Parathyroid adenoma (tissue), 2 donors: Measurements from ENCODE around the gene TTC1.
A peak's percentile ranks its signal among the peaks of the same experiment; 100 is the strongest.
"Not testable (repeated sequence)": the region's sequence is repeated elsewhere in the genome, so short reads cannot be mapped to it uniquely, and the experiment has no call there.

Source experiments
- H2AFZ ChIP-seq: fragments of 300-600 bp; sonication (generic); one replicate; pipeline ENCODE4 v1.7.0; 2017; ENCODE audit warnings: antibody characterized with exemption, mild to moderate bottlenecking
- H3K27ac ChIP-seq: fragments of 300-600 bp; sonication (generic); one replicate; pipeline ENCODE4 v1.7.0; 2017
- H3K27me3 ChIP-seq: fragments of 300-600 bp; sonication (generic); one replicate; pipeline ENCODE4 v1.7.0; 2017; ENCODE audit warnings: low read length; ENCODE audit not compliant: control insufficient read depth, insufficient read depth
- H3K36me3 ChIP-seq: fragments of 300-600 bp; sonication (generic); one replicate; pipeline ENCODE4 v1.7.0; 2017; ENCODE audit warnings: low read length; ENCODE audit not compliant: control insufficient read depth, insufficient read depth
- H3K4me1 ChIP-seq: fragments of 300-600 bp; sonication (generic); one replicate; pipeline ENCODE4 v1.7.0; 2017; ENCODE audit warnings: control low read depth
- H3K4me2 ChIP-seq: fragments of 300-600 bp; sonication (generic); one replicate; pipeline ENCODE4 v1.7.0; 2017; ENCODE audit warnings: low read length
- H3K4me3 ChIP-seq: fragments of 300-600 bp; sonication (generic); one replicate; pipeline ENCODE4 v1.7.0; 2017; ENCODE audit warnings: low read depth, low read length
- H3K79me2 ChIP-seq: fragments of 300-600 bp; sonication (generic); one replicate; pipeline ENCODE4 v1.7.0; 2017; ENCODE audit warnings: control low read depth
- H3K9ac ChIP-seq: fragments of 300-600 bp; sonication (generic); one replicate; pipeline ENCODE4 v1.7.0; 2017; ENCODE audit warnings: mild to moderate bottlenecking
- H3K9me3 ChIP-seq: fragments of 300-600 bp; sonication (generic); one replicate; pipeline ENCODE4 v1.7.0; 2017; ENCODE audit warnings: low read length; ENCODE audit not compliant: control insufficient read depth
- CTCF ChIP-seq: fragments of 300-600 bp; sonication (generic); IDR thresholded peaks from one replicate; pipeline ENCODE4 v1.7.0; 2017; ENCODE audit warnings: antibody characterized with exemption, mild to moderate bottlenecking
- donor health status: primary hyperparathyroidism.

Gene TTC1

GRCh38 chr5:160064417-160064810 is 55.5 kb downstream of the TTC1 start:
- Histone ChIP-seq H3K27ac (no peak overlapping the region), H3K4me3 (no peak overlapping the region), H3K27me3 (no peaks in the 10 kb centered on the region), H3K9me3 (no peaks in the 10 kb centered on the region), H3K36me3 (no peaks in the 10 kb centered on the region), H3K79me2 (no peaks in the 10 kb centered on the region), H3K9ac (no peak overlapping the region), H3K4me2 (no peak overlapping the region), H3K4me1 (no peaks in the 10 kb centered on the region), H2AFZ (no peak overlapping the region)
- no peak for TF ChIP-seq CTCF

DNA sequence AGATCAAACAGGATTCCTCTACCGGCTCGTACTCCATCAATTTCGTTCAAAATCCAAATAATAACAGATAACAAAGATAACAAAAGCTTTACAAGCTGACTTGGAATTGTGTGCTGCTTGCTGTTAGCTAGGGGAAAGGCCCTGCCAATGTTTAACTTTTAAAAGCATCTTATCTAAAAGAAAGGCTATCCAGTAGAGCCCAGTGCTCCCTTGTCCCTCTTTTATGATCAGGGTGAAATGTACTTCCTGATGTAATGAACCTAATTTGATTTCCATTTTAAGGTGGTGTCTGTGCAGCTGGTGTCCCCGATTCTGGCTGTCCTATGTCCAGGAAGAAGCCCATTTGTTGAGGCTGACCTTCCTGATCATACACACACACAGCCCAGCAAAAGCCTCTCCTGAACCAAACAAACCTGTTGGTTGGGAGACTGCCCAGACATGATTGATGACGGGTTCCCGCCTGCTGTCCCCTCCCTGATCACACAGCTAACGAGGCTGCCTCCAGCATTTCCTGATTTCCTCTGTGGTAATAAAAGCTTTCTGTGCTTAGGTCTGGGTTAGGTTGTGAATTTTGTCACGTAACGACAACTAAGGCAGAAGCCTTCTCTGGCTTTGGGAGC is 56.2 kb downstream of the TTC1 start:
- Histone ChIP-seq H3K4me1 (no peaks in the 10 kb centered on the region), H3K27me3 (no peaks in the 10 kb centered on the region), H3K9me3 (no peaks in the 10 kb centered on the region), H3K79me2 (no peaks in the 10 kb centered on the region), H2AFZ (no peak overlapping the region), H3K4me2 (no peak overlapping the region), H3K4me3 (no peak overlapping the region), H3K36me3 (no peaks in the 10 kb centered on the region), H3K9ac (no peak overlapping the region), H3K27ac (no peak overlapping the region)
- no peak for TF ChIP-seq CTCF

- H3K4me3 ChIP-seq, H3K27me3 ChIP-seq, H3K9me3 ChIP-seq, H3K4me1 ChIP-seq, H2AFZ ChIP-seq, H3K9ac ChIP-seq, H3K27ac ChIP-seq, H3K79me2 ChIP-seq, H3K36me3 ChIP-seq: not testable (repeated sequence)
- H3K4me2 ChIP-seq: peak overlapping the region; percentile 22
Measured at GRCh38 chr5:160069120-160069519, 60.2 kb downstream of the TTC1 start.

DNA sequence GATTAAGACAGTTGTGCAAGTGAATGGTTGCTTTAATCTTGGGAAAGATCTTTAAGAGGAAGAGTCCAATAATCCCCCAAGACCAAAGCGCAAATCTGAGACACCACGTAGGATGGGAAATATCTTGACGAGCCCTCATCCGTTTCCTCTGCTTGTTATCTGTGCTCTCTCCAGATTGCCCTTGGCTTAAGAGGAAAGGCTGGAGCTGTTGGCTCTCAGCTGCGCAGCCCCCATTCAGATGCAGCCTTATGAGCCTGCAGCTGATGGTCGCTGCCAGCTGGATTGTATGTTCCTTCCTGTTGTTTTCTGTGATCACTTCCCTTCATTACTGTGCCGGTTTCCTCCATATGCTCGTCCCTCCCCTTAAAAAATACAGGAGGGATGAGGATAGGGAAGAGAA is 62.6 kb downstream of the TTC1 start:
- no peak overlapping the region for H3K9ac ChIP-seq
- H3K4me3 ChIP-seq: no peak overlapping the region
- TF ChIP-seq CTCF: no peak
- H3K4me1 ChIP-seq: peaks cover 5% of the 10 kb centered on the region
- H3K27me3 ChIP-seq: no peaks in the 10 kb centered on the region
- H2AFZ ChIP-seq: no peak overlapping the region
- H3K27ac ChIP-seq: no peak overlapping the region
- H3K4me2 ChIP-seq: no peak overlapping the region
- H3K36me3 ChIP-seq: no peaks in the 10 kb centered on the region
- no peaks in the 10 kb centered on the region for H3K9me3 ChIP-seq
- H3K79me2 ChIP-seq: no peaks in the 10 kb centered on the region

- Histone ChIP-seq H3K27ac (no peak overlapping the region), H3K79me2 (no peaks in the 10 kb centered on the region), H3K36me3 (no peaks in the 10 kb centered on the region), H3K4me2 (no peak overlapping the region), H3K4me3 (no peak overlapping the region), H2AFZ (no peak overlapping the region), H3K27me3 (no peaks in the 10 kb centered on the region), H3K9me3 (no peaks in the 10 kb centered on the region), H3K9ac (no peak overlapping the region), H3K4me1 (peaks cover 5% of the 10 kb centered on the region)
- no peak for TF ChIP-seq CTCF
Measured at GRCh38 chr5:160071916-160072315, 63.0 kb downstream of the TTC1 start.
